GM12892 (cell line): ENCODE measurements around the gene BRSK1.

Experiments used
- POLR2A ChIP-seq: IDR thresholded peaks from 2 replicates; pipeline ENCODE4 v1.6.1; 2011; ENCODE audit warnings: low read depth, low read length, control low read depth
- POLR2AphosphoS5 ChIP-seq: IDR thresholded peaks from 2 replicates; pipeline ENCODE4 v1.6.1; 2011; ENCODE audit warnings: low read depth, low read length, control low read depth

GRCh38 chr19:55355213-55355821 lies 71.5 kb downstream of the BRSK1 start:
- no peak for TF ChIP-seq POLR2AphosphoS5
- no peak for TF ChIP-seq POLR2A
